Peyer's patch (tissue), 4 donors: ENCODE results near the gene PCSK5.

ENCODE experiments used
- CTCF ChIP-seq, 6 experiments: fragments of 450-650 bp in 4 of 6; fragments of 200-600 bp in 2 of 6; sonication (generic) in 1 of 6; IDR thresholded peaks; one replicate each; pipeline ENCODE4 v1.5.1; 2017 to 2019; ENCODE audit warnings: antibody characterized with exemption in 6 of 6, mild to moderate bottlenecking in 3 of 6, moderate library complexity in 1 of 6
- POLR2A ChIP-seq, 2 donors: fragments of 450-650 bp; IDR thresholded peaks; one replicate each; pipeline ENCODE4 v1.5.1; 2017; ENCODE audit warnings: antibody characterized with exemption in 2 of 2, mild to moderate bottlenecking in 2 of 2, moderate library complexity in 2 of 2

- TF ChIP-seq CTCF (IDR thresholded peaks at IDR 0.05) (no peak), POLR2A (IDR thresholded peaks at IDR 0.05) (no peak)
These were observed 130.2 kb downstream of the PCSK5 start for GRCh38 chr9:76020652-76021051.
